GM21786 (cell line): ENCODE data around the gene ADAMTS3.

Source experiments
- ATAC-seq: cut with Tn5 transposase; IDR thresholded peaks from one replicate; pipeline ENCODE4 v1.9.1; 2021; ENCODE audit not compliant: unreplicated experiment

The ADAMTS3 gene

DNA sequence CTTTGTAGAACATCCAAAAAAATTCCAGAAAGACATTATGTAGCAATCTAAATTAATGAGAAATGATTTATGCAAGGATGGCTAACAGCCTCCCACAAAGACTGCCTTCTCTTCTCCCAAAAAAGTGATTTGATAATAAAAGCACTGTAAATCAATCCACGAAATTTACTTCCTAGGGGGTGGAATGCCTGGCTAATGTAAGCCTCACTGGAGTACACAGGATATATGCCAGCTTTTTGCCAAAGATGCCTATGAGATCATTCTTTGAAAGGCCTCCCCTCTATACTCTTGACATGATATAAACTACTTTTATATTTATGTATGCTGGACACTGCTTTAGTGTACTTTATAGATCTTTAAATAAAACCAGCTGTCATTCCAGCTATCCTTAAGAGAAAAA, 211.1 kb downstream of the ADAMTS3 start:
- no peak for ATAC-seq

DNA sequence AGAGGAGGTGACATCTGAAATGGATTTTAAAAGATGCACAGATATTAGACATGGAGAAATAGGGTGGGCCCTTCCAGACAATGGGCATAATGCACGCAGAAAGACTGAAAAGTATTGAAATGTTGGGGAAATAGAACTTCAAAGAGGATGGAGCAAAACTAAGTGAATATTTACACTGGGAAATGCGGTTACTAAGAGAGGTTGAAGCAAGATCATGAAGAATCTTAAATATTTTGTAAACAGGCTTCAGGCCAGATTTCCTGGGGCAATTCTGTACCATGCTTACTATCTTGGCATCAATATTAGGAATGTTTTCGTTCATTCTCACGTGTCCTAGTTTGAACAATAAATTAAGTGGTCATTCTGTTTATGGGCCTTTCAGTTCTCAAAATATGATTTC, 216.3 kb downstream of the ADAMTS3 start:
- ATAC-seq: no peak

DNA sequence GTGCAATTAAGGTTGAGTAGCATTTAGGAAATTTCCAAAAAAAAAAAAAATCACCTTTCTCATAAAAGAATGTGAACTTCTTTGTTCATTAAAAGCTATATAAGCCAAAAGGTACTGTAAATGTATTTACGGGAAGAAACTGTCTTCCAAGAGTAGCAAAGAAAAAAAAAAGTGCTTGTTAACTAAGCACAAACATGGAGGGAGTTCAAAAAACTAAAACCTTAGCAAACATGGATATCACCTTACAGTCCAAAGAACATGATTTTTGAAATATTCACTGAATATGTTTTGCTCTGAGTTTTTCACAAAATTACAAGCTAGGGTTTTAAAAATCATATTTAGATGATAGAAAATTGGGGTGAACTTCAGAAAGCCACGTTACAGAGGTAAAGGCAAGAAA, 217.5 kb downstream of the ADAMTS3 start:
- ATAC-seq: no peak

DNA sequence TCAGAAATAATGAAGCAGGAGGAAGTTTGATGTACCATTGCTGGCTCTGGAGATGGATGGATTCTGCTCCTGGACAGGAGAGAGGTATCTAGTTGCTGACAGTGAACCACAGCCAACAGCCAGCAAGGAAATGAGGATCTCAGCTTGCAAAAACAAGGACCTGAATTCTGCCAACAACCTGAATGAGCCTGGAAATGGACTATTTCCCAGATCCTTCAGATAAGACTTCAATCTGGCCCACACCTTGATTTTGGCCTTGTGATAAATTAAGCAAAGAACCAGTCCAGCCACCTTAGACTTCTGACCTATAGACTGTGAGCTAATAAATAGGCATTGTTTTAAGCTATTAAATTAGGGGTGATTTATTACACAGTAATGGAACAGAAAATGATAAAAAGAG, 220.3 kb downstream of the ADAMTS3 start:
- no peak for ATAC-seq

DNA sequence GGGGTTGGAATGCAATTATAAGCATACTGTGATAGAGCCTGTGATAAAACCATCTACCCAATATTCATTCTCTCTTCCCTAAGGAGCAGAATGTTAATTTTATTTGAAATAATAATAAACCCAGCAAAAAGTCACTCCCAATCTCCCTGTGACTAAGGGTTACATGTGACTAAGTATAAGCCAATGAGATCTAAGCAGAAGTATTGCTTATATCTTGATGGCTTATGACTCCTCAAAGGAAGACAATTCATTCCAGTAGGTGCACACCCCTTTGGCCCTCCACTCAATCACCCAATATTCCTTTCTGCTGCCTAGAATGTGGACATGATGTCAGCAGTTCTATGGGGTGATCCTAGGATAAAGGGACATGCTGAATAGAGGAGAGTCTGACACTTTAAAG, 224.6 kb downstream of the ADAMTS3 start:
- no peak for ATAC-seq

DNA sequence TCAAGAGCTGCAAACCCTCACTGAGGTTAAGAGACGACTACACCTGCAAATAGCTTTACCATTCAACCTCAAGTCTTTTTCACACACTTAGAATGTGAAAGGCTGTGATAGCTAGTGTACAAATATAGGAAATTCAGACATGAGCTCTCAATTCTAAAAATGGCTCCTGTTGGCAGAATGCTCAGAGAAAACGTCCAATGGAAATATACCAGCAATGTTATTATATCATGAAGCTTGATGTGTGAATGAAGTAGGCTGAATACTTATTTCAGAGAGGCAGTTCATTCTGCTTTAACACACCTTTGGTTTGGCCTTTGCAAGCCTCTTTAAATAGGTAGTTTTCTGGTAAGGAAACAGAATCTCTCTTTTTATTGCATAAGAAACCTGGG, 227.6 kb downstream of the ADAMTS3 start:
- no peak for ATAC-seq

DNA sequence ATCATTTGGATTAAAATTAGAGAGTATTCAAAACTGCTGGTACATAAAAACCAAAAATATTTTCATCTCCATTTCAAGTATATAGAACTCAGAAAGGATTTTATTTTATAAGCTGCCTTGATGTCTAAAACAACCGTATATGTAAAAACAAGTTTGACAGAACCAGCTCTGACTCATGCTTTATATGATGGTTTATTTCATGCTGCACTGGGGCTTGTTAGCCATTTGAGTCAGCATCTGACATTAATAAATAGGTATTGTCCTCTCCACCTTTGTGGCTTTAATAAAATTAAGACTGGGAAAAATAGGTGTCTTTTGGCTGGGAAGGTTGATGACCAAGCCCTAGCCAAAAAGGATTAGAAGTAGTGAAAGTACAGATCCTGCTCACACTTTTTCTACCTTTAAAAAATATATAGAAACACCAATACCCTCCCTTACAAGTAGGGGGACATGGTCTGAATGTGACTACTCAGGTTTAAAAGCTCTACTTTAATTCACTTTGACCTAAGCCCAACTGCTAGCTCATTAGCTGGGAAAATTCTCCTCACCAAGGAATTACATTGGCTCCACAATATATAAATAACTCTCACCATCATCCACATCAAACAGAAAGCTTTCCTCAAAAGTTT, 228.1 kb downstream of the ADAMTS3 start:
- ATAC-seq: no peak

DNA sequence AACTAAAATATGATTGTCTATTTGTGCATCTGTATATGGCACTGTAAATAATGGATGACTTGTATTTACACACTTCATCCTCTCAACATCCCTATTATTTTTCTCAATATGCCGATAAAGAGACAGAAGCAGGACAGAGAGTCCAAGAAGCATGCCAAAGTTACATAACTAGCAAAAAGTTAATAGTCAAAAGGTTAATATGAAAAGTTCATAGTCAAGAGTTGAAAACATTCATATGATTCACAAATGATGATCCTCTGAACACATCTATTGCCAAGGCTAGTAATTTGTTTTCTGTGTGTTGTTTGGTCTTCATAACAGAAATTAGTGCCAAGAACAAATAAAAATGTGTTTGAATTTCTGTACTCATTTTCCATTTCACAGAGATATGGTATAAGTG, 231.0 kb downstream of the ADAMTS3 start:
- no peak for ATAC-seq

DNA sequence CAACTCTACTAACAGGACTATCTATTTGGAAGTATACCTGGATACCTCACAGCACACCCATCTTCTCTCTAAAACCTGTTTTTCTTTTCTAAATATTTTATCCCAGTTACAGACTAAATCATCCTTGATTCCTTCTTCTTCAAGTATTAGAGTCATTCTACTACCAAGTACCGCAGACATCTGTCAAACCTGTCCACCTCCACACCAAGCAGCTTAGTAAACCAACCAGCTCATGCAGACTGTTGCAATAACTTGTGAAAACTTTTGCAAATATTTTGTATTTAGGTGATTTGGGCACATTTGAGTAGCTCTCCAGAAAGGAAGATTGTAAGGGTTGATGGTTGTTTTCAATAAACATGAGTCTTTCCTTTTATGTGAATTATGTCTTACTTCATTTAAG, 238.6 kb downstream of the ADAMTS3 start:
- ATAC-seq: no peak

DNA sequence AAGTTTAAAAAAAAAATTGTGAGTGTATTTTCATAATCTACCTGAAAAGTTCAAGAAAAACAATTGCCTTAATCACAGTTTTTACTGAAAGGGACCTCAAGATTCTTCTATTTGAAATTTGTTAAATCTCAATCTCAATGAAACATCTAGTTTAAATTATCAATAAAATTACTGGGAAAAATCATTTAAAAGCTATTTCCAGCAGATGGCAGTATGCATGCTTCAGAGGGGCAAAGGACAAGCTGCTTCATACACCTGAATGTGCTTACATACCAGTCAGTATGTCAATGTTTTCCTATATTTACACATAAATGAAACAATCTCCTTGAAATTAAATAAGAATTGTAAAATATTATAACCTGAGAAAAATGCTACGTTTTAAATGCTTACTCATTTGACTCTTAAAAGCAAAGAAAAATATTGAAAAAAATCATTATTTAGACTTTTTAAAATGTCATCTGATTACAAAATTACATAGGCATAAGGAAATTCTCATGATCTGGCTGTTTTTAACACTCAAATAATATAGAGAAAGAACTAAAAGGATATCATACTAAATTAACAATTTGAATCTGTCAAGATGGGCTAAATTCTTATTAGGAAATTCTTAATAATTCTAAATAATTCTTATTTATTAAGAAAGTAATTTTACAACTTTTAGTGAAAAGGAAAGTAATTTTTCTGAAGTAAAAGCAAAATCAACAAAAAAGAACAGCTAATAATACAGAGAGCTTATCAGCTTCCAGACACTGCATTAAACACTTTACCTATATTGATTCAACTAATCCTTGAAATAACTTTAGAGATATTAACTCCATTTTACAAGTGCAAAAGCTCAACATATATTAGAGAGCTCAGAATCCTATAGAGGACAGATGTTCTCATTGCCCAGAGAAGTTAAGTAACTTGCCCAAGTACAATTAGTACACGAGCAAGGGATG, 242.1 kb downstream of the ADAMTS3 start:
- ATAC-seq: no peak

DNA sequence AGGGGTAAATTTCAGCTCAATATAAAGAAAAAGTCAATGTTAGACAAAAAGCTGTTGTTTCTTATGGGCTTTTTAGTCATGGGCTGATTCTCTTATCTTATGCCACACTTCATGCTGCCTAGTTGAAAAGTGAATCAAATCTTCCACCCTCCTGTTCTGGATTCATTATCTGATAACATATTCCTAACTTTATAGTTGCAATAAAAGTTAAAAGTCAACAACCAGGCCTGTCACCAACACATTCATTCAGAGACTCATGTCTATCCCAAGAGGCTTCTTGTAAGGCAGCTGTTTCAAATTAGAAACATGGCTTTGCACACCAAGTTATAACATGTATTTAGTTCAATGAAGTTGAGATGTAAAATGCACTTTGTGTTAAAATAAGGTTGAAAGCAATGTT, 243.8 kb downstream of the ADAMTS3 start:
- ATAC-seq: no peak

DNA sequence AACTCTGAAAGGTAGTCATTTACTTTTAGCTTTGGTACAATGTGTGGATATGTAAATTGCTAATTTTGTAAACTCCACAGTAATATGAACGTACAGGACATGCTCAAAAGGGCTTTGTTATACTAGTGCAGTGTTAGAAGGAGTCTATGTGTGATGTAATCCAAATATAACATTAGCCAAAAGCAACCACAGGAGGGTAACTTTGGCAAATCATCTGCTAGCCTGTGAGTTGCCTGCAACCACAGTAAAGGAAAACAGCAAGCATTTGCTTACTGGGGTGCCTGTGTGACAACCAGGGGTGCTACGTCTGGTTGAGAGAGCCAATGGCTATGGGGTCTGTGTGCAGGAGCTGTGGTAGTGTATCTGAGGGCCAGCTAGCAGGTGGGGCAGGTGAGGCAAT, 245.8 kb downstream of the ADAMTS3 start:
- ATAC-seq: no peak

DNA sequence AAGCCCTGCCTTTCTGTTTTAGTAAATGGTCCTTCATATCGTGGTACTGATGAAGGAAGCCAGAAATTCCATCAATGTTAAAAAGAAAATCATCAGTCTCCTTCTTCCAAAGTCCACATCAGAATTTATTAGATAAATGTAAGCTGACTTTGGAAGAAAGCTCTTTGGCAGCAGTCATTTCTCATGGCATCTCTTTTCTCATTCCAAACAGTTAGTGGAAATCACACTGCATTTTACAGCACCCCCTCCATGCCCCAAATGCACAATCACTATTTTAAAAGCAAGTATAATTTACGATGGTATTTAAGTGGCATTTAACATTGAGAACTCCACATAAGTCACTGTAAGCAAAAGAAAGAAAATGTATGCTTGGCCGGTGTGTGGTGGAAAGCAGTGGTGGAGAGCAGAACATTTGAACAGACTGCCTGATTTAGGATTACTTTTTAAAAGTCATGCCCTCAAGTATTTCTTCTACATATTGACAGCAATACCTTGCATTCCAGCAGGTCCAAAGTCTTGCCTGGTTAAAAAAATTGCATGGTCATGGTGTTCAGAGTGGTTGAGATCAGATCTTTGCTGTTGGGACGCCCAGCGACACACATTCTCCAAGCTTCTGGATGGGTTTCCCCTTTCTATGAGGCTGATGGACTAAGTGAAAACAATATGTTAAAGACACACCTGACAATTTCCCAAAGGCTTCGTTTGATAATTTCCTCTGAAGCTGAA, 248.6 kb downstream of the ADAMTS3 start:
- ATAC-seq: no peak

DNA sequence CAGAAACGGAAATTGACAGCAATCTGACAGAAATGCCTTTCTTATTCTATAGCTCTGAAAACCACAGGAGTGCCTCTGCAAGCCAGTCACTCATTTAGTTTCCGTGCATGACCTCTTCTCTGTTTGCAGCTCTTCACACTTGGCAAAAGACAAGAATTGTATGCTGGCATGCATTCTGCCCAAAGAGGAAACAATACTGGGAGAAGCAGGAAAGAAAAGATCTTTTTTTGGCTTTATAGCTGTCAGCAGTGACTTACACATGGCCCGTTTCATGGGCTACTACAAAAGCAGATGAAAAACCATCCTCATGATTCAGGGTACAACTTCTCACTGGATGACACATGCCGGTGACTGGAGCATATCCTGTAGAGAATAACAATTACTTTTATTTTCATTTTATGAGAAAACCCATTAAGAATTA, 249.4 kb downstream of the ADAMTS3 start:
- no peak for ATAC-seq

DNA sequence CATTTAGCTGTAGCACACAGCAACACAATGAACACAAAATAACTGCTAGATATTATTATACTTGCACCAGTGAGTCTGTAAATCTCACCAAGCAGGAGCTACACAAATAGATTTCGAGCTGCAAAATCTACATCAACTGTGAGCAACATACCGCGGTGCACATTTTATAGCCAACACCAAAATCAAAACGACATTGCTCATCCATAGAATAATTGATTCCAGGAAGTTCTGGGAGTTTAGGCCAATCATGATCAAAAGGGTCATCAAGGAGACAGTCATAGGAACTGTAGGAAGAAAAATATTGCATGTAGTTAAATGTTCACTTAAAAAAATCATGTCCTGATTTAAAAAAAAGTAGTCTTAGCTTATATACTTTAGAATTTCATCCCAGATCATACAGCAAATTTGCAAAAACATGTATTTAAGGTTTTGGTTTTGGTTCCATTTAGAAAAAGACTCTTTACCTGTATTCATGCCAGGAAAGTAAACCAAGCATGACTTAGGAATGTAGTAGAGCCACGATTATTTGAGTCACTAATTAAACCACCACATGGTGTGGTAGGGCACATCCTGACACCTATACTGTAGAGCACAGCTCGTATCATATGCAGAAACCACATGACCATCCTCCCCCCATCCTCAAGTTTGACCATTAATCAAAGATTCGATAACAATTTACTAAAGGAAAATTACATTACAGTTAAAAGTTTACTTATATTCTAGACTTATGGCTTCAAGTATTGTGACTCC, 250.4 kb downstream of the ADAMTS3 start:
- ATAC-seq: no peak

DNA sequence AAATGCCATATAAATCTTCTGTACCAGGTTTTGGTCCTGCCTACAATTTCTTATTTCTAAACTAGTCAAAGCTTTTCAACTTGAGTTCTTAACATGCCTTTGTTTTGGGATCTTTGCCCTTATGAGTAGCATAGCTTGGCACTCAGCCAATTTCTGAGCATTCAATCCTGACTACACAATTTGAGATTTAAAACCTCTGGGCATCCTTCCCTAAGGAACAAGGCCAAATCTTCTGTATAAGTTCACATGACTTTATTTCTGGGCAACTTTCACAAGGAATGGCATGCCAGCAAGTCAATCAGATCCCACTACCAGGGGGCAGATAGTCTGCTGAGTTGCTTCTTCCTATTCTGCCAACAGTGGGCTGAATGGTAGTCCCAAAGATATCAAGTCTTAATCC, 254.2 kb downstream of the ADAMTS3 start:
- ATAC-seq: no peak

DNA sequence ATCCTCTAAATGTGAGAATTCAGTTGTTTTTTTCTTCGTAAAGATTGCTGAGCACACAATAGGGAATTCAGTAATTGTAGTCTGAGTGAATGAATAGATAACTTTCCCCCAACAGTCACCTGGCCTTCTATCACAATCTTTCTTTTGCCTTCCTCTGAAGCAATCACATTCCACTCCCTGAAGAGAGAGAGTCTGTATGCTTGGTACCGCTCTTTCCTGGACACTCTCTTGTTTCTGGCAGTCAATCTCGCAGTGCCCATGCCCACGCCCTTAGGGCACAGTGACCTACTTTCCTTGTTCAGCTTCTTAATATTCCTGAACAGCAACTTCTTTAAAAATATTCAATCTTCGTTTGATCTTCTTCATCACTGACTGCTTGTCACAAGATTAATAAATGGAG, 255.9 kb downstream of the ADAMTS3 start:
- no peak for ATAC-seq

DNA sequence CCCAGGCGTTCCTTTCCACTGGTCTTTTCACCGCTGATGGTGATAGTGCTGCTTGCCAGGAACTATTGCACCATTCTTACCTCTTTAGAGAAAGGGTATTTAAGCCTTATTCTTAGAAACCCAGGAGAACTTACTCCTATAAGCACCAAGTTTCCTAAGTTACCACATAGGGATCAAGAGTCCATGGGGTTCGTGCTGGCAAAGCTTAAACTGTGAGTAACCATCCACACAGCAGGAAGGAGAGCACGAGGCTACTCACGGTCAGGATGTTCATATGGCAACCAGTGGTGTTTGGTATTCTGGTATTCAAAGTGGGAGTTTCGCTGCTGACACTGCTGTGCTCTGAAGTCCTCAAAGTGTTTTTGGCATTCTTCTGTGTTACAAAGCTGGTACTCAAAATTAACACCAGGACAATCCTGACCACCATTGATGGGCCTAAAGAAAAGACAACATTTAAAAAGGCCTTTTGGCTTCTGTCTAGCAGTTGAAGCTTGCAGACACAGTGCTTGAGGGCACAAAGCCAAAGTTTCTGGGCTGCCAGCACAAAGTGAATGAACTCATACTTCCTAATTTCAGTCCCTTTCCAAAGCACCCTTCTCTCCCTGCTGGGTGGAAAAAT, 256.9 kb downstream of the ADAMTS3 start:
- ATAC-seq: no peak

DNA sequence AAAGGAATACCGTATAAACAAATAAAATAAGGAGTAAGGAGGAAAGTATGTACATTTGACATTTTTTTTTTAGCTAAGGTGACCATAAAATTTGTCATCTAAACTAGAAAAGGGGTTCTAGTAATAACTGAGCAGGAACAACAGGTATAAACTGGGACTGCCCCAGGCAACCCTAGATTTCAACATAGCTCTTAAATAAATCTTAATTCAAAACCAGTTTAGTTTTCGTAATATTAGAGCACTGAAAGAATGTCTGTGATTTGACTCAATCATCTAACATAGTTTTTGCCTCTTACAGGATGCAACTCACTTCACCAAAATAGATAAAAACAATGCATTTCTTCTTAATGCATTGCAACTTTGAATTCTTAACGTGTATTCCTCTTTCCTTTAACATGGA, 257.7 kb downstream of the ADAMTS3 start:
- ATAC-seq: no peak

DNA sequence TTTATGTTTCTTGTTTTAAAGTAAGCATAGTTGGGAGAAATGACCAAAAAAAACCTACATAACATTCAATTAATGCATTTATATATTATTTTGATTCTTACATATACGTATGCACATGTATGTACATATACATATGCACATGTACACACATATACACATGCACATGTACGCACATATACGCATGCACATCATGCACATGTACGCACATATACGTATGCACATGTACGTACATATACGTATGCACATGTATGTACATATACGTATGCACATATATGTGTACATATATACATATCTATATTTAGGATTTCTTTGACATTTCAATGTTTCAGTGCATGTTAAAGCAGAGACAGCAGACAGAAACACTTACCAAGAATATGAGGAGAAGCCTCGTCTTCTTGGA, 263.4 kb downstream of the ADAMTS3 start:
- no peak for ATAC-seq

DNA sequence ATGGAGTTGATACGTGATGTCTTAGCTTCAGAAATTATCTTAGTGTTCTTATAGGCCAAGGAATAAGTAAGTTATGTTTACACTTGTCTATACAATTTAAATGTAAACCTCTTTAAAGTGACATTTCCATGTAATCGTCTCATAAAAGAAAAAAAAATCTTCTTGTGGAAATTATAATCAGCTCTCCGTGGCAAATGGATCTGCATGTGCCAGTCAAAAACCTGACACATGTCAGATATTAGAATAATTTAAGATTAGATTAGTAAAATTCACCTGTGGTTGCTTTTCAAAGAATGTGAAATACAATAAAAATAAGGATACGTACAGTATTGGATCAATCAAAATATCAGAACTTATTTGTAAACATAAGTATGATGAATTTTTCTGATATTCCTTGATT, 263.9 kb downstream of the ADAMTS3 start:
- no peak for ATAC-seq
